ENCODE measurements around the gene DYSF. TPM values are rescaled to one million over a fixed set of nuclear protein-coding genes. Genes with fewer than 3 reads are reported as not detected.

Gene DYSF
- total RNA-seq, 2 experiments from 2014 or later = 0.12 TPM

- no peaks in the 10 kb centered on the region for H3K4me1 Mint-ChIP-seq
- no peaks in the 10 kb centered on the region for H3K9me3 Mint-ChIP-seq
- no peak overlapping the region for H3K27ac Mint-ChIP-seq
- H3K27me3 Mint-ChIP-seq = no peaks in the 10 kb centered on the region
- CTCF ChIA-PET = no interaction called here
- DNase-seq = no peak
- H3K36me3 Mint-ChIP-seq (ENCODE audit: low read depth) = no peaks in the 10 kb centered on the region
- POLR2A ChIA-PET = no interaction called here
- no peak overlapping the region for H3K4me3 Mint-ChIP-seq
These were observed 218.8 kb downstream of the DYSF start for GRCh38 chr2:71671895-71672825.

GRCh38 chr2:71672826-71673795 is 219.8 kb downstream of the DYSF start:
- Mint-ChIP-seq H3K36me3 (ENCODE audit: low read depth) (no peaks in the 10 kb centered on the region), H3K9me3 (no peaks in the 10 kb centered on the region), H3K4me3 (no peak overlapping the region), H3K27ac (no peak overlapping the region), H3K27me3 (no peaks in the 10 kb centered on the region), H3K4me1 (no peaks in the 10 kb centered on the region)
- ChIA-PET CTCF (interaction anchor here (0.6 kb wide), 1 partner anchor 1052 kb away, joined by 4 read pairs; no protein-coding TSS in a partner anchor), POLR2A (no interaction called here)
- no peak for DNase-seq

- ChIA-PET POLR2A (no interaction called here), CTCF (interaction anchor here (0.6 kb wide), 1 partner anchor 1051 kb away, joined by 4 read pairs; no protein-coding TSS in a partner anchor)
- no peaks in the 10 kb centered on the region for H3K9me3 Mint-ChIP-seq
- H3K36me3 Mint-ChIP-seq (ENCODE audit: low read depth) = no peaks in the 10 kb centered on the region
- H3K4me1 Mint-ChIP-seq = no peaks in the 10 kb centered on the region
- H3K27me3 Mint-ChIP-seq = peaks cover 3% of the 10 kb centered on the region
- no peak for DNase-seq
- no peak overlapping the region for H3K4me3 Mint-ChIP-seq
- H3K27ac Mint-ChIP-seq = no peak overlapping the region
These were observed 220.9 kb downstream of the DYSF start for GRCh38 chr2:71674158-71674851.

GRCh38 chr2:71675296-71675695 is 221.9 kb downstream of the DYSF start:
- Mint-ChIP-seq H3K4me3 (no peak overlapping the region), H3K27me3 (peaks cover 3% of the 10 kb centered on the region), H3K27ac (no peak overlapping the region), H3K9me3 (no peaks in the 10 kb centered on the region), H3K36me3 (ENCODE audit: low read depth) (no peaks in the 10 kb centered on the region), H3K4me1 (no peaks in the 10 kb centered on the region)
- CTCF ChIA-PET = no interaction called here
- no peak for DNase-seq
- POLR2A ChIA-PET = no interaction called here

GRCh38 chr2:71678874-71679273 is 225.5 kb downstream of the DYSF start:
- Mint-ChIP-seq H3K4me1 (no peaks in the 10 kb centered on the region), H3K4me3 (no peak overlapping the region), H3K27ac (no peak overlapping the region), H3K36me3 (ENCODE audit: low read depth) (no peaks in the 10 kb centered on the region), H3K9me3 (no peaks in the 10 kb centered on the region), H3K27me3 (peaks cover 3% of the 10 kb centered on the region)
- DNase-seq = no peak
- ChIA-PET CTCF (no interaction called here), POLR2A (no interaction called here)

- H3K4me3 Mint-ChIP-seq = no peak overlapping the region
- no peak overlapping the region for H3K27ac Mint-ChIP-seq
- H3K36me3 Mint-ChIP-seq (ENCODE audit: low read depth) = no peaks in the 10 kb centered on the region
- H3K27me3 Mint-ChIP-seq = peaks cover 3% of the 10 kb centered on the region
- ChIA-PET CTCF (no interaction called here), POLR2A (no interaction called here)
- DNase-seq = no peak
- H3K4me1 Mint-ChIP-seq = no peaks in the 10 kb centered on the region
- no peaks in the 10 kb centered on the region for H3K9me3 Mint-ChIP-seq
These were observed 226.1 kb downstream of the DYSF start for GRCh38 chr2:71679491-71679890.

- Mint-ChIP-seq H3K4me3 (no peak overlapping the region), H3K27me3 (peaks cover 3% of the 10 kb centered on the region), H3K4me1 (no peaks in the 10 kb centered on the region), H3K27ac (no peak overlapping the region), H3K9me3 (no peaks in the 10 kb centered on the region), H3K36me3 (ENCODE audit: low read depth) (no peaks in the 10 kb centered on the region)
- no peak for DNase-seq
- POLR2A ChIA-PET = no interaction called here
- CTCF ChIA-PET = interaction anchor here (0.5 kb wide), 1 partner anchor 1010 kb away, joined by 3 read pairs; no protein-coding TSS in a partner anchor
These were observed 227.6 kb downstream of the DYSF start for GRCh38 chr2:71680925-71681324.

- Mint-ChIP-seq H3K9me3 (no peaks in the 10 kb centered on the region), H3K27me3 (peaks cover 3% of the 10 kb centered on the region), H3K27ac (no peak overlapping the region), H3K36me3 (ENCODE audit: low read depth) (no peaks in the 10 kb centered on the region), H3K4me3 (no peak overlapping the region), H3K4me1 (no peaks in the 10 kb centered on the region)
- DNase-seq = no peak
- ChIA-PET CTCF (no interaction called here), POLR2A (no interaction called here)
These were observed 228.3 kb downstream of the DYSF start for GRCh38 chr2:71681626-71682025.

GRCh38 chr2:71682341-71682740 is 229.0 kb downstream of the DYSF start:
- POLR2A ChIA-PET = no interaction called here
- no peak for DNase-seq
- Mint-ChIP-seq H3K27me3 (peaks cover 3% of the 10 kb centered on the region), H3K27ac (no peak overlapping the region), H3K36me3 (ENCODE audit: low read depth) (no peaks in the 10 kb centered on the region), H3K4me1 (no peaks in the 10 kb centered on the region), H3K9me3 (no peaks in the 10 kb centered on the region), H3K4me3 (no peak overlapping the region)
- CTCF ChIA-PET = no interaction called here

- ChIA-PET POLR2A (no interaction called here), CTCF (no interaction called here)
- Mint-ChIP-seq H3K36me3 (ENCODE audit: low read depth) (no peaks in the 10 kb centered on the region), H3K4me1 (no peaks in the 10 kb centered on the region), H3K27me3 (peaks cover 3% of the 10 kb centered on the region), H3K4me3 (no peak overlapping the region), H3K9me3 (no peaks in the 10 kb centered on the region), H3K27ac (no peak overlapping the region)
- DNase-seq = no peak
These were observed 229.7 kb downstream of the DYSF start for GRCh38 chr2:71683070-71683469.

GRCh38 chr2:71683666-71684065 is 230.3 kb downstream of the DYSF start:
- no peak for DNase-seq
- H3K27ac Mint-ChIP-seq = no peak overlapping the region
- no peaks in the 10 kb centered on the region for H3K36me3 Mint-ChIP-seq (ENCODE audit: low read depth)
- no peak overlapping the region for H3K4me3 Mint-ChIP-seq
- no peaks in the 10 kb centered on the region for H3K4me1 Mint-ChIP-seq
- ChIA-PET POLR2A (no interaction called here), CTCF (no interaction called here)
- no peaks in the 10 kb centered on the region for H3K27me3 Mint-ChIP-seq
- H3K9me3 Mint-ChIP-seq = no peaks in the 10 kb centered on the region

- Mint-ChIP-seq H3K4me1 (no peaks in the 10 kb centered on the region), H3K27ac (no peak overlapping the region), H3K27me3 (no peaks in the 10 kb centered on the region), H3K4me3 (no peak overlapping the region), H3K9me3 (no peaks in the 10 kb centered on the region), H3K36me3 (ENCODE audit: low read depth) (no peaks in the 10 kb centered on the region)
- DNase-seq = no peak
- POLR2A ChIA-PET = no interaction called here
- CTCF ChIA-PET = no interaction called here
These were observed 231.1 kb downstream of the DYSF start for GRCh38 chr2:71684226-71685072.

All from activated CD4-positive, alpha-beta T cell treated with anti-CD3 and anti-CD28 coated beads, Interleukin-2, amount 10 ng/mL, durations not matched to agents 7 days and 5 days (primary cell).